Stimulated activated naive CD8-positive, alpha-beta T cell treated with anti-CD3 and anti-CD28 coated beads, Interleukin-15, Interleukin-2, amounts not matched to agents 100 U/mL and 50 U/mL, for 24 hours (primary cell): Measurements from ENCODE around the gene HIGD1C.
"Not testable (repeated sequence)": the region's sequence is repeated elsewhere in the genome, so short reads cannot be mapped to it uniquely, and the experiment has no call there.

ENCODE experiments used
- ATAC-seq: fragments of 150-1000 bp; cut with Tn5 transposase; one replicate; pipeline ENCODE4 v1.10.0; 2021
- DNase-seq: peaks from one replicate; pipeline ENCODE4 v3.0.0; 2021

HIGD1C gene

GRCh38 chr12:50952510-50952909, at the start of gene HIGD1C:
HIGD1C (plus strand) TSS chr12:50952544; CDS start chr12:50953999, 1,455 bp downstream.
- DNase-seq (no peak), ATAC-seq (no peak)

- DNase-seq, ATAC-seq: not testable (repeated sequence)
Observed at GRCh38 chr12:50908479-50908878, 43.9 kb upstream of the HIGD1C start.

- DNase-seq, ATAC-seq: not testable (repeated sequence)
Observed at GRCh38 chr12:50912361-50912760, 40.0 kb upstream of the HIGD1C start.

- DNase-seq (no peak), ATAC-seq (no peak)
Observed at GRCh38 chr12:50913224-50913623, 39.1 kb upstream of the HIGD1C start.

GRCh38 chr12:50914872-50915484, 37.4 kb upstream of the HIGD1C start:
- DNase-seq, result no peak
- no peak for ATAC-seq

GRCh38 chr12:50916292-50916691, 36.1 kb upstream of the HIGD1C start:
- no peak for DNase-seq
- ATAC-seq, result no peak

GRCh38 chr12:50918584-50919316, 33.6 kb upstream of the HIGD1C start:
- no peak for DNase-seq
- no peak for ATAC-seq

- DNase-seq (no peak), ATAC-seq (no peak)
Observed at GRCh38 chr12:50922820-50923219, 29.5 kb upstream of the HIGD1C start.

GRCh38 chr12:50923361-50924130, 28.8 kb upstream of the HIGD1C start:
- ATAC-seq (no peak), DNase-seq (no peak)

GRCh38 chr12:50924131-50924438, 28.3 kb upstream of the HIGD1C start:
- DNase-seq (no peak), ATAC-seq (peak; percentile 12)

- DNase-seq (peak; percentile 50), ATAC-seq (peak; percentile 85)
Observed at GRCh38 chr12:50924439-50925341, 27.7 kb upstream of the HIGD1C start.

- peak; percentile 25 for DNase-seq
- ATAC-seq, result peak; percentile 29
Observed at GRCh38 chr12:50925342-50925651, 27.0 kb upstream of the HIGD1C start.

- DNase-seq (no peak), ATAC-seq (no peak)
Observed at GRCh38 chr12:50925920-50926319, 26.4 kb upstream of the HIGD1C start.

- ATAC-seq, result no peak
- no peak for DNase-seq
Observed at GRCh38 chr12:50926415-50926814, 25.9 kb upstream of the HIGD1C start.

- DNase-seq, ATAC-seq: not testable (repeated sequence)
Observed at GRCh38 chr12:50926932-50927331, 25.4 kb upstream of the HIGD1C start.

- DNase-seq, result no peak
- no peak for ATAC-seq
Observed at GRCh38 chr12:50927356-50927755, 25.0 kb upstream of the HIGD1C start.

- DNase-seq (no peak), ATAC-seq (no peak)
Observed at GRCh38 chr12:50927766-50928224, 24.5 kb upstream of the HIGD1C start.

GRCh38 chr12:50928392-50928791, 24.0 kb upstream of the HIGD1C start:
- ATAC-seq, result no peak

GRCh38 chr12:50929831-50930230, 22.5 kb upstream of the HIGD1C start:
- DNase-seq, result no peak
- no peak for ATAC-seq

More at GRCh38 chr12:50928392-50928791, 24.0 kb upstream of the HIGD1C start:
- no peak for DNase-seq

- not testable (repeated sequence) for DNase-seq, ATAC-seq
Observed at GRCh38 chr12:50930477-50930876, 21.9 kb upstream of the HIGD1C start.

GRCh38 chr12:50932787-50933280, 19.5 kb upstream of the HIGD1C start:
- ATAC-seq (no peak), DNase-seq (no peak)
